ENCODE measurements around the gene RSAD2. TPM values are rescaled to one million over a fixed set of nuclear protein-coding genes. Genes with fewer than 3 reads are reported as not detected.
"Not testable (repeated sequence)": the region's sequence is repeated elsewhere in the genome, so short reads cannot be mapped to it uniquely, and the experiment has no call there.

RSAD2 gene
- total and polyA plus RNA-seq, 2 donors (not counting 3 experiments of a cell fraction or from before 2014, with no cell fraction given): 0.03 to 0.18 TPM

DNA sequence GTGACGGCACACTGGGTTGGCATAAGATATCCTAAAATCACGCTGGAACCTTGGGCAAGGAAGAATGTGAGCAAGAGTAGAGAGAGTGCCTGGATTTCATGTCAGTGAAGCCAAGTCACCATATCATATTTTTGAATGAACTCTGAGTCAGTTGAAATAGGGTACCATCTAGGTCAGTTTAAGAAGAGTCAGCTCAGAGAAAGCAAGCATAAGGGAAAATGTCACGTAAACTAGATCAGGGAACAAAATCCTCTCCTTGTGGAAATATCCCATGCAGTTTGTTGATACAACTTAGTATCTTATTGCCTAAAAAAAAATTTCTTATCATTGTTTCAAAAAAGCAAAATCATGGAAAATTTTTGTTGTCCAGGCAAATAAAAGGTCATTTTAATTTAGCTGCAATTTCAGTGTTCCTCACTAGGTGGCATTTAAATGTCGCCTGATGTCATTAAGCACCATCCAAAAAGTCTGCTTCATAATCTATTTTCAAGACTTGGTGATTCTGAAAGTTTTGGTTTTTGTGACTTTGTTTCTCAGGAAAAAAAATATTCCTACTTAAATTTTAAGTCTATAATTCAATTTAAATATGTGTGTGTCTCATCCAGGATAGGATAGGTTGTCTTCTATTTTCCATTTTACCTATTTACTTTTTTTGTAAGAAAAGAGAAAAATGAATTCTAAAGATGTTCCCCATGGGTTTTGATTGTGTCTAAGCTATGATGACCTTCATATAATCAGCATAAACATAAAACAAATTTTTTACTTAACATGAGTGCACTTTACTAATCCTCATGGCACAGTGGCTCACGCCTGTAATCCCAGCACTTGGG is 19.6 kb downstream of the RSAD2 start:
- H4K20me1 ChIP-seq (replicated peaks; ENCODE audit: control insufficient read depth, extremely low read depth, insufficient read depth, low read length): no peaks in the 10 kb centered on the region
- TF ChIP-seq POLR2A (IDR thresholded peaks at IDR 0.05; ENCODE audit: low read depth, low read length): no peak
- TF ChIP-seq FOS (IDR thresholded peaks at IDR 0.05; ENCODE audit: borderline replicate concordance, insufficient read depth, low read length): no peak
- TF ChIP-seq, protein P1, sequence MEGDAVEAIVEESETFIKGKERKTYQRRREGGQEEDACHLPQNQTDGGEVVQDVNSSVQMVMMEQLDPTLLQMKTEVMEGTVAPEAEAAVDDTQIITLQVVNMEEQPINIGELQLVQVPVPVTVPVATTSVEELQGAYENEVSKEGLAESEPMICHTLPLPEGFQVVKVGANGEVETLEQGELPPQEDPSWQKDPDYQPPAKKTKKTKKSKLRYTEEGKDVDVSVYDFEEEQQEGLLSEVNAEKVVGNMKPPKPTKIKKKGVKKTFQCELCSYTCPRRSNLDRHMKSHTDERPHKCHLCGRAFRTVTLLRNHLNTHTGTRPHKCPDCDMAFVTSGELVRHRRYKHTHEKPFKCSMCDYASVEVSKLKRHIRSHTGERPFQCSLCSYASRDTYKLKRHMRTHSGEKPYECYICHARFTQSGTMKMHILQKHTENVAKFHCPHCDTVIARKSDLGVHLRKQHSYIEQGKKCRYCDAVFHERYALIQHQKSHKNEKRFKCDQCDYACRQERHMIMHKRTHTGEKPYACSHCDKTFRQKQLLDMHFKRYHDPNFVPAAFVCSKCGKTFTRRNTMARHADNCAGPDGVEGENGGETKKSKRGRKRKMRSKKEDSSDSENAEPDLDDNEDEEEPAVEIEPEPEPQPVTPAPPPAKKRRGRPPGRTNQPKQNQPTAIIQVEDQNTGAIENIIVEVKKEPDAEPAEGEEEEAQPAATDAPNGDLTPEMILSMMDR (IDR thresholded peaks at IDR 0.05; ENCODE audit: extremely low read depth in 1 of 2, insufficient read depth in 1 of 2, low read depth in 1 of 2, low read length in 2 of 2): peak; percentile 31 to 42
- no peaks in the 10 kb centered on the region for H3K9me1 ChIP-seq (replicated peaks; ENCODE audit: control insufficient read depth, extremely low read depth, insufficient read depth, low read length)
- no peak overlapping the region for H3K4me3 ChIP-seq (replicated peaks in 1 of 3; ENCODE audit: insufficient read depth in 1 of 3, low read depth in 1 of 3, low read length in 3 of 3)
- peaks cover 3% of the 10 kb centered on the region in 2 experiments for H3K27me3 ChIP-seq (ENCODE audit: control insufficient read depth in 2 of 2, insufficient read depth in 2 of 2, low read length in 2 of 2)
- H3K36me3 ChIP-seq (ENCODE audit: control insufficient read depth in 2 of 2, extremely low read depth in 1 of 2, insufficient read depth in 2 of 2, low read length in 2 of 2): no peaks in the 10 kb centered on the region
- no peak overlapping the region for H3K9ac ChIP-seq (replicated peaks; ENCODE audit: extremely low read depth, insufficient read depth, low read length)
- H3K4me2 ChIP-seq (ENCODE audit: insufficient read depth, low read length): no peak overlapping the region
- POLR2A ChIA-PET: no interaction called here
- intact Hi-C loops (cut with micrococcal nuclease): loop anchor here (1.0 to 2.0 kb wide), 4 partner anchors 117 to 187 kb away; no protein-coding TSS in a partner anchor
- FAIRE-seq (peak; percentile 80), DNase-seq (ENCODE audit: low read depth, low spot score) (peak; percentile 62)
- H3K4me1 ChIP-seq (ENCODE audit: control insufficient read depth, extremely low read depth, insufficient read depth, low read length): no peaks in the 10 kb centered on the region
- no peak overlapping the region for H3K27ac ChIP-seq (ENCODE audit: insufficient read depth, low read depth, low read length)
- no peaks in the 10 kb centered on the region for H3K79me2 ChIP-seq (ENCODE audit: control insufficient read depth, insufficient read depth, low read length)
- no peak overlapping the region for H2AFZ ChIP-seq (ENCODE audit: low read depth, low read length)
- CTCF ChIA-PET: interaction anchor here (0.7 to 6.2 kb wide), 30 partner anchors 9 to 226 kb away, joined by 3 to 124 read pairs (median 5); partner anchors contain the start of genes CMPK2 and RSAD2
- BruUV-seq (replicated peaks): no TSS peak
- no peaks in the 10 kb centered on the region for H3K9me3 ChIP-seq (replicated peaks; ENCODE audit: control insufficient read depth, insufficient read depth, low read length)
- dilution Hi-C loops (cut with MboI; ENCODE audit: extremely low pct_ligation_motif_present, low sequenced_read_pairs): no loop called here

DNA sequence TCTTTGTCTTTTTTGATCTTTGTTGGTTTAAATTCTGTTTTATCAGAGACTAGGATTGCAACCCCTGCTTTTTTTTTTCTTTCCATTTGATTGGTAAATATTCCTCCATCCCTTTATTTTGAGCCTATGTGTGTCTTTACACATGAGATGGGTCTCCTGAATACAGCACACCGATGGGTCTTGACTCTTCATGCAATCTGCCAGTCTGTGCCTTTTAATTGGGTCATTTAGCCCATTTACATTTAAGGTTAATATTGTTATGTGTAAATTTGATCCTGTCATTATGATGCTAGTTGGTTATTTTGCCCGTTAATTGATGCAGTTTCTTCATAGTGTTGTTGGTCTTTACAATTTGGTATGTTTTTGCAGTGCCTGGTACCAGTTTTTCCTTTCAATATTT is 25.0 kb downstream of the RSAD2 start:
- H3K4me2 ChIP-seq (ENCODE audit: insufficient read depth, low read length); H3K4me3 ChIP-seq (replicated peaks in 1 of 3; ENCODE audit: insufficient read depth in 1 of 3, low read depth in 1 of 3, low read length in 3 of 3); H3K36me3 ChIP-seq (ENCODE audit: control insufficient read depth in 2 of 2, extremely low read depth in 1 of 2, insufficient read depth in 2 of 2, low read length in 2 of 2); H3K27me3 ChIP-seq (ENCODE audit: control insufficient read depth in 2 of 2, insufficient read depth in 2 of 2, low read length in 2 of 2); H3K27ac ChIP-seq (ENCODE audit: insufficient read depth, low read depth, low read length); FAIRE-seq; H3K79me2 ChIP-seq (ENCODE audit: control insufficient read depth, insufficient read depth, low read length); H4K20me1 ChIP-seq (replicated peaks; ENCODE audit: control insufficient read depth, extremely low read depth, insufficient read depth, low read length); H3K9me3 ChIP-seq (replicated peaks; ENCODE audit: control insufficient read depth, insufficient read depth, low read length); intact Hi-C loops (cut with micrococcal nuclease); POLR2A ChIA-PET; dilution Hi-C loops (cut with MboI; ENCODE audit: extremely low pct_ligation_motif_present, low sequenced_read_pairs); H3K9me1 ChIP-seq (replicated peaks; ENCODE audit: control insufficient read depth, extremely low read depth, insufficient read depth, low read length); H3K4me1 ChIP-seq (ENCODE audit: control insufficient read depth, extremely low read depth, insufficient read depth, low read length); DNase-seq (ENCODE audit: low read depth, low spot score); H3K9ac ChIP-seq (replicated peaks; ENCODE audit: extremely low read depth, insufficient read depth, low read length); H2AFZ ChIP-seq (ENCODE audit: low read depth, low read length); BruUV-seq (replicated peaks): not testable (repeated sequence)
- CTCF ChIA-PET: interaction anchor here (0.9 kb wide), 1 partner anchor 12 kb away, joined by 3 read pairs; no protein-coding TSS in a partner anchor
